Prostate gland (tissue), 2 donors: ENCODE data around the gene EIF5. TPM values are rescaled to one million over a fixed set of nuclear protein-coding genes. Genes with fewer than 3 reads are reported as not detected.

Source experiments
- DNase-seq: peaks from one replicate; pipeline ENCODE4 v3.0.0-alpha.2; 2019; ENCODE audit warnings: low spot score
- H3K27ac ChIP-seq, 2 donors: fragments of 200-600 bp; sonication (generic); 2 replicates each; pipeline ENCODE4 v1.5.1; 2017 to 2019
- H3K27me3 ChIP-seq: fragments of 200-600 bp; sonication (generic); replicated peaks from 2 replicates; pipeline ENCODE4 v1.5.1; 2019; ENCODE audit not compliant: insufficient read depth
- H3K36me3 ChIP-seq, 2 donors: fragments of 200-600 bp; sonication (generic); 1 replicate in 1 of 2; 2 replicates in 1 of 2; pipeline versions ENCODE4 v1.5.1 to v1.8.1; 2017 to 2019
- H3K4me1 ChIP-seq: fragments of 200-600 bp; sonication (generic); replicated peaks from 2 replicates; pipeline ENCODE4 v1.5.1; 2019
- H3K4me3 ChIP-seq, 2 donors: fragments of 200-600 bp; sonication (generic); 2 replicates each; pipeline ENCODE4 v1.5.1; 2017 to 2019
- H3K9me3 ChIP-seq: fragments of 200-600 bp; sonication (generic); 2 replicates; pipeline ENCODE4 v1.5.1; 2017
- POLR2A ChIP-seq: fragments of 450-650 bp; IDR thresholded peaks from one replicate; pipeline ENCODE4 v1.6.1; 2016; ENCODE audit warnings: antibody characterized with exemption, mild to moderate bottlenecking
- POLR2AphosphoS5 ChIP-seq: sonication (generic); formaldehyde crosslinking; IDR thresholded peaks from one replicate; pipeline ENCODE4 v1.6.1; 2017; ENCODE audit warnings: antibody characterized with exemption
- WGBS: methylation state at CpG from one replicate; pipeline ENCODE4 v1.1.5; 2018; 5-methylcytosine and 5-hydroxymethylcytosine counted together
- intact Hi-C: fragments of 100-400 bp; cut with DNase I; formaldehyde crosslinking; loops from one replicate; pipeline ENCODE4 v1.14.2; 2022
- total RNA-seq, 2 donors: library from RNA; depleted of rRNA; stranded (reverse); fragments of >200 nt; gene quantifications; one replicate each; pipeline ENCODE4 v1.1.0, GENCODE V29; 2016
- TF ChIP-seq, protein P1 (sequence below), 4 experiments: fragments of 200-600 bp in 2 of 4; fragments of 450-650 bp in 2 of 4; sonication (generic) in 2 of 4; IDR thresholded peaks; 1 replicate in 3 of 4; 2 replicates in 1 of 4; pipeline ENCODE4 v1.5.1; 2016 to 2019; ENCODE audit warnings: antibody characterized with exemption in 4 of 4, mild to moderate bottlenecking in 2 of 4, moderate library complexity in 2 of 4

Gene EIF5
- total RNA-seq, 2 donors from 2014 or later: 205 to 268 TPM

DNA sequence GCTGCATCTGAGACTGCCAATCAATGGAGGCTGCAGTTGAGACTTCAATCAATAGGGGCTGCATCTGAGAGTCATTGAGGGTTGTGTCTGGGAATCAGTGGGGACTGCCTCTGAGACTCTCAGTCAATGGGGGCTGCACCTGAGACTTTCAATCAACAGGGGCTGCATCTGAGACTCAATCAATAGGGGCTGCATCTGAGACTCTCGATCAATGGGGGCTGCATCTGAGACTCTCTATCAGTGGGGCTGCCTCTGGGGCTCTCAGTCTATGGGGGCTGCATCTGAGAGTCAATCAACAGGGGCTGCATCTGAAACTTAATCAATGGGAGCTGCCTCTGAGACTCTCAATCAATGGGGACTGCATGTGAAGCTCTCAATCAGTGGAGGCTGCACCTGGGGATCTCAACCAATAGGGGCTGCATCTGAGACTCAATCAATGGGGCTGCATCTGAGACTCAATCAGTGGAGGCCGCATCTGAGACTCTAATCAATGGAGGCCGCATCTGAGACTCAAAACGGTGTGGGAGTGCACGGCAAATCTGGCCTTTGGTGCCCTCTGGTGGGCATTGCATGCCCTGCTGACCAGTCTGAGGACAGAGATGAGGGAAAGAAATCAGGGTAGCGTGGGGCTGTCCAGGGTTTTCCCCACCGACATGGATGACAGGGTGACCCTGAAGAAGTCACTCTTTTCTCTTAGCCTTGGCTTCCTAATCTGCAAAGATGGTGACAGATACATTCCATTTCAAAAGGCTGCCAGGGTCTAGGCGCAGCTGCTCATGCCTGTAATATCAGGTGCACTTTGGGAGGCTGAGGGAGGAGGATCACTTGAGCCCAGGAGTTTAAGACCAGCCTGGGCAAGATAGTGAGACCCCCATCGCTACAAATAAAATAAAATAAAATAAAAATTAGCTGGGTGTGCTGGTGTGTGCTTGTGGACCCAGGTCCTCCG is 41.3 kb upstream of the EIF5 start:
- no peaks in the 10 kb centered on the region for H3K27me3 ChIP-seq
- H3K27ac ChIP-seq: no peak overlapping the region
- intact Hi-C loops: loop anchor here (5.0 kb wide), 4 partner anchors 105 to 600 kb away; no protein-coding TSS in a partner anchor
- no peak overlapping the region for H3K4me3 ChIP-seq
- no peaks in the 10 kb centered on the region for H3K9me3 ChIP-seq
- peak; percentile 70 for DNase-seq
- TF ChIP-seq POLR2AphosphoS5: no peak
- TF ChIP-seq, protein P1, sequence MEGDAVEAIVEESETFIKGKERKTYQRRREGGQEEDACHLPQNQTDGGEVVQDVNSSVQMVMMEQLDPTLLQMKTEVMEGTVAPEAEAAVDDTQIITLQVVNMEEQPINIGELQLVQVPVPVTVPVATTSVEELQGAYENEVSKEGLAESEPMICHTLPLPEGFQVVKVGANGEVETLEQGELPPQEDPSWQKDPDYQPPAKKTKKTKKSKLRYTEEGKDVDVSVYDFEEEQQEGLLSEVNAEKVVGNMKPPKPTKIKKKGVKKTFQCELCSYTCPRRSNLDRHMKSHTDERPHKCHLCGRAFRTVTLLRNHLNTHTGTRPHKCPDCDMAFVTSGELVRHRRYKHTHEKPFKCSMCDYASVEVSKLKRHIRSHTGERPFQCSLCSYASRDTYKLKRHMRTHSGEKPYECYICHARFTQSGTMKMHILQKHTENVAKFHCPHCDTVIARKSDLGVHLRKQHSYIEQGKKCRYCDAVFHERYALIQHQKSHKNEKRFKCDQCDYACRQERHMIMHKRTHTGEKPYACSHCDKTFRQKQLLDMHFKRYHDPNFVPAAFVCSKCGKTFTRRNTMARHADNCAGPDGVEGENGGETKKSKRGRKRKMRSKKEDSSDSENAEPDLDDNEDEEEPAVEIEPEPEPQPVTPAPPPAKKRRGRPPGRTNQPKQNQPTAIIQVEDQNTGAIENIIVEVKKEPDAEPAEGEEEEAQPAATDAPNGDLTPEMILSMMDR (IDR thresholded peaks at IDR 0.05): peak; percentile 92 to 95 (median 93)
- WGBS: 31% methylated on average over 10 of the region's 10 CpGs
- H3K36me3 ChIP-seq: no peaks in the 10 kb centered on the region
- no peaks in the 10 kb centered on the region for H3K4me1 ChIP-seq

GRCh38 chr14:103293465-103293864 is 40.6 kb upstream of the EIF5 start:
- no peak for DNase-seq
- Histone ChIP-seq H3K4me3 (no peak overlapping the region), H3K27ac (no peak overlapping the region), H3K27me3 (no peaks in the 10 kb centered on the region), H3K4me1 (no peaks in the 10 kb centered on the region), H3K36me3 (no peaks in the 10 kb centered on the region), H3K9me3 (no peaks in the 10 kb centered on the region)
- 55% methylated on average over 7 of the region's 7 CpGs for WGBS
- intact Hi-C loops: loop anchor here (5.0 kb wide), 4 partner anchors 106 to 601 kb away; no protein-coding TSS in a partner anchor
- TF ChIP-seq POLR2A: no peak
- TF ChIP-seq, protein P1 (IDR thresholded peaks at IDR 0.05): no peak
- TF ChIP-seq POLR2AphosphoS5: no peak

DNA sequence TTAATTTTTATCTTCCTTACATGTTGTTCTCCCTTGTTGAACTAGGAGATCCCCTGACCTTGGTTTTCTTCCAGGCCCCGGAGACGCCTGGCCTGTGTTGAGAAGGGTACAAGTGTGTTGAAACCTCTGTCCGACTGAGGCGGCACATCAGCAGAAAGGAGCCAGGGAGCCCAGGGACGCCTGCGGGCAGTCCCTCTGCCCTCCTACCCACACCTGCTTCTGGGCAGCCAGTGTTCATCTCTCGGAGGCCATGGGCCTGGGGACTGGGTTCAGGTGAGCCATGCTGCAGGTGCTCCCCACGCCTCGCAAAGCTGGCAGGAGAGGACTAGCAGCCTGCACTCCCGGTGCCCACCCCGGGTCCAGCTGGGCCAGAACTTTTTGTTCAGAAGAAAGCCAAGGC is 39.9 kb upstream of the EIF5 start:
- 86% methylated on average over 11 of the region's 11 CpGs for WGBS
- intact Hi-C loops: loop anchor here (5.0 kb wide), 4 partner anchors 107 to 602 kb away; no protein-coding TSS in a partner anchor

DNA sequence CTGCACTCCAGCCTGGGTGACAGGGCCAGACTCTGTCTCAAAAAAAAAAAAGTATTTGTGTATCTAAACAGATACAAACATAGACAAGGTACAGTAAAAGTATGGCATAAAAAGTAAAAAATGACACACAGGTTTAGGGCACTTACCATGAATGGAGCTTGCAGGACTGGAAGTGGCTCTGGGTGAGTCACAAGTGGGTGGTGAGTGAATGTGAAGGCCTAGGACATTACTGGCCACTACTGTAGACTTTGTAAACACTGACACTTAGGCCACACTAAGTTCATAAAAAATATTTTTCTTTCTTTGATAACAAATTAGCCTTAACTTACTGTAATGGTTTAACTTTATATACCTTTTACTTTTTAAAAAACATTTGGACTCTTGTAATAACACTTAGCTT is 38.0 kb upstream of the EIF5 start:
- H3K9me3 ChIP-seq: no peaks in the 10 kb centered on the region
- no peak overlapping the region for H3K4me3 ChIP-seq
- no peaks in the 10 kb centered on the region for H3K36me3 ChIP-seq
- H3K27me3 ChIP-seq: no peaks in the 10 kb centered on the region
- no peak for DNase-seq
- no peak overlapping the region for H3K27ac ChIP-seq
- intact Hi-C loops: no loop called here
- TF ChIP-seq POLR2AphosphoS5: no peak
- TF ChIP-seq, protein P1 (IDR thresholded peaks at IDR 0.05): no peak
- no peak for TF ChIP-seq POLR2A
- H3K4me1 ChIP-seq: no peaks in the 10 kb centered on the region

More for the DNA sequence above, 39.9 kb upstream of the EIF5 start:
- Histone ChIP-seq H3K36me3 (no peaks in the 10 kb centered on the region), H3K4me1 (no peaks in the 10 kb centered on the region), H3K27ac (no peak overlapping the region), H3K4me3 (no peak overlapping the region), H3K27me3 (no peaks in the 10 kb centered on the region), H3K9me3 (no peaks in the 10 kb centered on the region)
- DNase-seq: no peak
- TF ChIP-seq POLR2AphosphoS5: no peak
- TF ChIP-seq POLR2A: no peak
- TF ChIP-seq, protein P1 (IDR thresholded peaks at IDR 0.05): no peak
